Islet of Langerhans (tissue), 1 donor: ENCODE results near the gene GMEB1.
"Not testable (repeated sequence)": the region's sequence is repeated elsewhere in the genome, so short reads cannot be mapped to it uniquely, and the experiment has no call there.

Experiments
- FAIRE-seq: peaks from one replicate; lab custom pipeline; 2011; peaks lifted over from hg19 to GRCh38; lab: Jason Lieb, UNC

Gene GMEB1

GRCh38 chr1:28671254-28671780 lies 2.7 kb downstream of the GMEB1 start:
- FAIRE-seq: no peak

- not testable (repeated sequence) for FAIRE-seq
Observed at GRCh38 chr1:28672971-28673370, 4.4 kb downstream of the GMEB1 start.

GRCh38 chr1:28675924-28676257 lies 7.3 kb downstream of the GMEB1 start:
- FAIRE-seq: no peak

GRCh38 chr1:28680151-28680550 lies 11.6 kb downstream of the GMEB1 start:
- FAIRE-seq: no peak

GRCh38 chr1:28682840-28683239 lies 14.3 kb downstream of the GMEB1 start:
- FAIRE-seq: no peak

- FAIRE-seq: no peak
Observed at GRCh38 chr1:28684937-28685336, 16.4 kb downstream of the GMEB1 start.

- not testable (repeated sequence) for FAIRE-seq
Observed at GRCh38 chr1:28691627-28692026, 23.0 kb downstream of the GMEB1 start.

- FAIRE-seq: no peak
Observed at GRCh38 chr1:28703629-28704028, 35.0 kb downstream of the GMEB1 start.

- FAIRE-seq: no peak
Observed at GRCh38 chr1:28716336-28716735, 47.8 kb downstream of the GMEB1 start.

- no peak for FAIRE-seq
Observed at GRCh38 chr1:28718166-28718565, 49.6 kb downstream of the GMEB1 start.

GRCh38 chr1:28718586-28719331 lies 50.2 kb downstream of the GMEB1 start:
- no peak for FAIRE-seq

GRCh38 chr1:28719332-28719619 lies 50.7 kb downstream of the GMEB1 start:
- FAIRE-seq: no peak

- no peak for FAIRE-seq
Observed at GRCh38 chr1:28720376-28720775, 51.8 kb downstream of the GMEB1 start.

GRCh38 chr1:28721927-28722326 lies 53.3 kb downstream of the GMEB1 start:
- not testable (repeated sequence) for FAIRE-seq

GRCh38 chr1:28725365-28725764 lies 56.8 kb downstream of the GMEB1 start:
- FAIRE-seq: not testable (repeated sequence)

- FAIRE-seq: no peak
Observed at GRCh38 chr1:28735961-28736449, 67.4 kb downstream of the GMEB1 start.

GRCh38 chr1:28736450-28737306 lies 68.1 kb downstream of the GMEB1 start, which contains the start of gene YTHDF2:
Gene YTHDF2 (plus strand): TSS chr1:28736940. CDS start chr1:28737121, 181 bp downstream.
- FAIRE-seq: no peak

- no peak for FAIRE-seq
Observed at GRCh38 chr1:28737307-28738132, 68.9 kb downstream of the GMEB1 start.

GRCh38 chr1:28740118-28740517 lies 71.5 kb downstream of the GMEB1 start:
- no peak for FAIRE-seq

GRCh38 chr1:28744184-28744583 lies 75.6 kb downstream of the GMEB1 start:
- no peak for FAIRE-seq

GRCh38 chr1:28745653-28746173 lies 77.1 kb downstream of the GMEB1 start:
- FAIRE-seq: no peak

- no peak for FAIRE-seq
Observed at GRCh38 chr1:28750330-28750729, 81.7 kb downstream of the GMEB1 start.
